Stomach (tissue), 9 donors: ENCODE measurements around the gene PRSS8. TPM values are rescaled to one million over a fixed set of nuclear protein-coding genes. Genes with fewer than 3 reads are reported as not detected.

ENCODE experiments used
- DNase-seq, 2 donors: peaks; one replicate each; pipeline versions ENCODE4 v3.0.0 to v3.0.0-alpha.2; 2013 to 2019
- H3K27ac ChIP-seq, 5 donors: fragments of 200-600 bp in 4 of 5; sonication (generic) in 4 of 5; one replicate each; pipeline ENCODE4 v1.5.1; 2013 to 2019; ENCODE audit warnings: mild to moderate bottlenecking in 1 of 5, moderate library complexity in 1 of 5
- H3K27me3 ChIP-seq, 3 donors: fragments of 200-600 bp; sonication (generic); one replicate each; pipeline ENCODE4 v1.5.1; 2017 to 2019; ENCODE audit warnings: mixed run types in 1 of 3
- H3K36me3 ChIP-seq, 4 donors: fragments of 200-600 bp; sonication (generic); 1 replicate in 3 of 4; 2 replicates in 1 of 4; pipeline ENCODE4 v1.5.1; 2016 to 2019
- H3K4me1 ChIP-seq, 4 donors: fragments of 200-600 bp; sonication (generic); one replicate each; pipeline ENCODE4 v1.5.1; 2016 to 2019
- H3K4me3 ChIP-seq, 4 donors: fragments of 200-600 bp; sonication (generic) in 3 of 4; one replicate each; pipeline ENCODE4 v1.5.1; 2016 to 2019; ENCODE audit warnings: mild to moderate bottlenecking in 1 of 4
- H3K9me3 ChIP-seq, 4 donors: fragments of 200-600 bp; sonication (generic); one replicate each; pipeline ENCODE4 v1.5.1; 2016 to 2019
- EP300 ChIP-seq: sonication (generic); formaldehyde crosslinking; IDR thresholded peaks from one replicate; pipeline ENCODE4 v1.6.1; 2017; ENCODE audit warnings: antibody characterized with exemption
- POLR2A ChIP-seq, 4 donors: fragments of 450-650 bp; IDR thresholded peaks; one replicate each; pipeline ENCODE4 v1.6.1; 2016; ENCODE audit warnings: antibody characterized with exemption in 4 of 4, control low read depth in 2 of 4, mild to moderate bottlenecking in 1 of 4, moderate library complexity in 1 of 4
- POLR2AphosphoS5 ChIP-seq, 3 donors: sonication (generic); formaldehyde crosslinking; IDR thresholded peaks; one replicate each; pipeline ENCODE4 v1.6.1; 2016; ENCODE audit warnings: antibody characterized with exemption in 3 of 3
- WGBS, 5 donors: extraction: QIAGEN DNeasy Blood & Tissue Kit in 3 of 5; methylation state at CpG; one replicate each; pipeline versions ENCODE4 v1.1.5 to v1.1.7; 2013 to 2018; 5-methylcytosine and 5-hydroxymethylcytosine counted together
- intact Hi-C: fragments of 100-400 bp; cut with DNase I; formaldehyde crosslinking; loops from one replicate; pipeline ENCODE4 v1.15.1; 2023; ENCODE audit warnings: low total_unique reads
- polyA plus RNA-seq, 3 donors: library from polyadenylated mRNA; stranded (reverse); fragments of 200-250 nt; gene quantifications; one replicate each; pipeline ENCODE4 v1.2.3, GENCODE V29; 2013
- total RNA-seq, 5 donors: library from RNA; depleted of rRNA; stranded (reverse); fragments of >200 nt; gene quantifications; one replicate each; pipeline versions ENCODE4 v1.1.0 to v1.2.3, GENCODE V29; 2014 to 2016
- TF ChIP-seq, protein P1 (sequence below), 7 experiments: fragments of 450-650 bp in 4 of 7; fragments of 200-600 bp in 3 of 7; sonication (generic) in 3 of 7; IDR thresholded peaks; one replicate each; pipeline ENCODE4 v1.5.1; 2016 to 2019; ENCODE audit warnings: antibody characterized with exemption in 7 of 7, control low read depth in 2 of 7, mild to moderate bottlenecking in 1 of 7
- donor health status: healthy with polysubstance abuse.
- donor health status: Bipolar disorder and iron deficiency.
- donor health status: healthy.

Gene PRSS8
- total and polyA plus RNA-seq, 8 donors: 5.8 to 176 (median 93.0) TPM

DNA sequence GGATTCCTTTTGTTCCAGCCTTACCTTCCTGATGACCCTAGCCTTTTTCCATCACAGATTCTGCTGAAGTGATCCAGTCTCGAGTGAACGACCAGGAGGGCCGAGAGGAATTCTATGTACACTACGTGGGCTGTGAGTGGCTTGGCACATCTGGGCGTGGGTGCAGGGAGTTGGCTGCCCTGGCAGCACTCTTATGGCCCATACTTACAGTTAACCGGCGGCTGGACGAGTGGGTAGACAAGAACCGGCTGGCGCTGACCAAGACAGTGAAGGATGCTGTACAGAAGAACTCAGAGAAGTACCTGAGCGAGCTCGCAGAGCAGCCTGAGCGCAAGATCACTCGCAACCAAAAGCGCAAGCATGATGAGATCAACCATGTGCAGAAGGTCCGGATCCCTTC is 15.4 kb downstream of the PRSS8 start:
- TF ChIP-seq EP300: no peak
- TF ChIP-seq POLR2AphosphoS5 (IDR thresholded peaks at IDR 0.05): no peak
- TF ChIP-seq, protein P1, sequence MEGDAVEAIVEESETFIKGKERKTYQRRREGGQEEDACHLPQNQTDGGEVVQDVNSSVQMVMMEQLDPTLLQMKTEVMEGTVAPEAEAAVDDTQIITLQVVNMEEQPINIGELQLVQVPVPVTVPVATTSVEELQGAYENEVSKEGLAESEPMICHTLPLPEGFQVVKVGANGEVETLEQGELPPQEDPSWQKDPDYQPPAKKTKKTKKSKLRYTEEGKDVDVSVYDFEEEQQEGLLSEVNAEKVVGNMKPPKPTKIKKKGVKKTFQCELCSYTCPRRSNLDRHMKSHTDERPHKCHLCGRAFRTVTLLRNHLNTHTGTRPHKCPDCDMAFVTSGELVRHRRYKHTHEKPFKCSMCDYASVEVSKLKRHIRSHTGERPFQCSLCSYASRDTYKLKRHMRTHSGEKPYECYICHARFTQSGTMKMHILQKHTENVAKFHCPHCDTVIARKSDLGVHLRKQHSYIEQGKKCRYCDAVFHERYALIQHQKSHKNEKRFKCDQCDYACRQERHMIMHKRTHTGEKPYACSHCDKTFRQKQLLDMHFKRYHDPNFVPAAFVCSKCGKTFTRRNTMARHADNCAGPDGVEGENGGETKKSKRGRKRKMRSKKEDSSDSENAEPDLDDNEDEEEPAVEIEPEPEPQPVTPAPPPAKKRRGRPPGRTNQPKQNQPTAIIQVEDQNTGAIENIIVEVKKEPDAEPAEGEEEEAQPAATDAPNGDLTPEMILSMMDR (IDR thresholded peaks at IDR 0.05): no peak
- TF ChIP-seq POLR2A (IDR thresholded peaks at IDR 0.05): no peak
- Histone ChIP-seq H3K4me3 (no peak overlapping the region), H3K27ac (peak overlapping the region in 3 of 5 donors; percentile 98 to 99 (median 98)), H3K36me3 (peaks cover 36 to 63% (median 56%) of the 10 kb centered on the region in 4 donors), H3K4me1 (peaks cover 22 to 34% (median 27%) of the 10 kb centered on the region in 4 donors), H3K9me3 (no peaks in the 10 kb centered on the region), H3K27me3 (no peaks in the 10 kb centered on the region)
- no peak for DNase-seq
- intact Hi-C loops: no loop called here
- WGBS, 5 donors: 88 to 92% (median 90%) methylated on average over 12 to 16 of the region's 16 CpGs

DNA sequence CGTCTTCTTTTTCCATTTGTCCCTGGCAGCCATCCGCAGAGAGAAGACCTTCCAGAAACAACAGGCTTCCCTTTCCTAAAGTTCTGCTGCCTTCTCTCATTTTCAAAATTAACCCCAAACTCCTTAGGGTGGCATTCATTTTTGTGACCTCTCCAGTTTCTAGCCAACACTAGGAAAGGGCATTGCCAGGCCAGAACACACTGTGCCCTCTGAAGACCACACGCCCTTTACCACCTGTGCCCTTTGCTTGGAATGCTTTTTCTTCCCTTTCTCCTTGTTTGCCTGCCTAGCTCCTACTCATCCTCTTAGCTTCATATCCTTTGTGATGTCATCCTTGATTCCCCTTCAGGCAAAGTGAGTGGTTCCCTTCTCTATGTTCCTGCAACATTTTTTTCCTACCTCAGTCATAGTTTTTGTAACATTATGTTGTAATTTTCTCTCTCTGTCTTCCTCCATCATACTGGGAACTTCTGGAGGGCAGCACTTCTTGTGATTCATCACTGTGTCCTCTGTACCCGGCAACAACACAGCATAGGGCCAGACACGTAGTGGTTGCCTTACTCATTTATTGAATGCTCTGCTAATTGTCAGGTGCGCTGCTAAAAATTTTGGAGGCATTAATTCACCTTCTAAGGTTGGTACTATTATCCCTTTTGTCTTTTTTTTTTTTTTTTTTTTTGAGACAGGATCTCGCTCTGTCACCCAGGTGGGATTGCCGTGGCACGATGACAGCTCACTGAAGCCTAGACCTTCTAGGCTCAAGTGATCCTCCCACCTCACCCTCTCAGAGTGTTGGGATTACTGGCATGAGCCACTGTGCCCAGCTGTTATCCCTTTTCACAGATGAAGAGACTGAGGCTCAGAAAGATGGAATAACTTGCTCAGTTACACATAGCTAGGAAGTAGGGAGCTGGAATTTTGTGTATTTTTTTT is 17.0 kb downstream of the PRSS8 start:
- 43 to 54% (median 53%) methylated on average over 9 of the region's 9 CpGs for WGBS, 5 donors
- no peaks in the 10 kb centered on the region for H3K27me3 ChIP-seq
- no peaks in the 10 kb centered on the region for H3K9me3 ChIP-seq
- H3K36me3 ChIP-seq: peaks cover 36 to 48% (median 43%) of the 10 kb centered on the region in 4 donors
- no peak for DNase-seq
- intact Hi-C loops: no loop called here
- H3K4me3 ChIP-seq: peak overlapping the region; percentile 50 to 78 (median 64)
- peak overlapping the region; percentile 98 to 99 (median 98) for H3K27ac ChIP-seq
- TF ChIP-seq, protein P1 (IDR thresholded peaks at IDR 0.05): no peak
- peak in 1 of 3 donors; percentile 28 for TF ChIP-seq POLR2AphosphoS5 (IDR thresholded peaks at IDR 0.05)
- peaks cover 34 to 47% (median 40%) of the 10 kb centered on the region in 4 donors for H3K4me1 ChIP-seq

DNA sequence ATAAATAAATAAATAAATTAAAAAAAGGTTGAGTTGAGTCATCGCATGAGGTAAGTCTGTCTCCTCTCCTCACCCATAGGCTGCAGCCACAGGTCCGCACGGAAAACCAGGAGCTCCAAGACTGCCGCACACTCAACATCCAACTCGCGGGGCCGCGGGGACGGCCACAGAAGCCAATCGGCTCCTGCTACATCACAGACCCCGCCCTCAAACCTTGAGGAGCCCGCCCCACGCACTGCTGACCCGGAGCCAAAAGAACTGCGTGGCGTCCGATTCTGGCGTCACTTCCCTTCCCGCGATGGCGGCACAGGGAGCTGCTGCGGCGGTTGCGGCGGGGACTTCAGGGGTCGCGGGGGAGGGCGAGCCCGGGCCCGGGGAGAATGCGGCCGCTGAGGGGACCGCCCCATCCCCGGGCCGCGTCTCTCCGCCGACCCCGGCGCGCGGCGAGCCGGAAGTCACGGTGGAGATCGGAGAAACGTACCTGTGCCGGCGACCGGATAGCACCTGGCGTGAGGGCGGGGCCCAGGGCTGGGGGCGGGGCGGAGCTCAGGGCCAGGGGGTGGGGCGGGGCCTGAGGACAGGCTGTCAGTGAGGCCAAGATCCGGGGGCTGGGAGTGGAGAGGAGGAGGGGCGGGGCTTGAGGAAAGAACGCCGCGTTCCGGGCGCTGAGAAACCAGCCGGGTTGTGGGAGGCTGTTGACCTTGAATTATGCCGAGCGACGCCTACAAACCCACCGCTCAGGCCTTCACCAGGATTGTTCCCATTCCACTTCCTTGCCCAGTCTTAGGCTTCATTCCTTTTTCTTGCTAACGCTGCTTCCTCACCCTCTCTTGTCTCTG is 17.9 kb downstream of the PRSS8 start, which contains the start of gene KAT8:
Gene KAT8 (plus strand): TSS at position 281 of the 839 bp plus-strand sequence. CDS start 18 bp downstream, at position 299.
- DNase-seq: peak; percentile 99
- WGBS, 5 donors: 0 to 2% (median 1%) methylated on average over 61 to 68 of the region's 68 CpGs
- Histone ChIP-seq H3K9me3 (no peaks in the 10 kb centered on the region), H3K36me3 (peaks cover 32 to 45% (median 39%) of the 10 kb centered on the region in 4 donors), H3K4me1 (peaks cover 41 to 56% (median 46%) of the 10 kb centered on the region in 4 donors), H3K27me3 (no peaks in the 10 kb centered on the region), H3K27ac (peak within 1 kb of the TSS; percentile 98 to 99 (median 98)), H3K4me3 (peak within 1 kb of the TSS; percentile 50 to 78 (median 64))
- TF ChIP-seq POLR2A (IDR thresholded peaks at IDR 0.05) (peak in 2 of 4 donors; percentile 45 to 84), EP300 (peak; percentile 65), POLR2AphosphoS5 (IDR thresholded peaks at IDR 0.05) (peak; percentile 96 to 98 (median 97))
- TF ChIP-seq, protein P1 (IDR thresholded peaks at IDR 0.05): no peak
- intact Hi-C loops: no loop called here

DNA sequence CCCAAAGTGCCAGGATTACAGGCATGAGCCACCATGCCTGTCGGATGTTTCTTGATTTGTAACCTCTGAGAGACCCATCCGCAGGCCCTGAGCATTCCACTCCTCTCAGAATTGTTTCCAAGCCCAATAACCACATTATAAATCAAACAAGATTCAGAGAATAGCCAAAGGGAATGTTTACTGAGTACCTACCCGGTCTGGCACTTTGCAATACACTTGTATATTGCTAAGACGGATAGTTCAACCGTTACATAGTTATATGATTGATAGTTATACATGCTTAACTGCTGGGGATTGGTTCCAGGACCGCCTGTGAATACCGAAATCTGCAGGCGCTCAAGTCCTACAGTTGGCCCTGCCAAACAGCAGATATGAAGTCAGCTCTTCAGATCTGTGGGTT is 21.1 kb downstream of the PRSS8 start:
- no peaks in the 10 kb centered on the region for H3K9me3 ChIP-seq
- no peak overlapping the region for H3K4me3 ChIP-seq
- DNase-seq: no peak
- TF ChIP-seq POLR2AphosphoS5 (IDR thresholded peaks at IDR 0.05): no peak
- TF ChIP-seq EP300: no peak
- TF ChIP-seq, protein P1 (IDR thresholded peaks at IDR 0.05): no peak
- TF ChIP-seq POLR2A (IDR thresholded peaks at IDR 0.05): no peak
- H3K36me3 ChIP-seq: peaks cover 33 to 45% (median 40%) of the 10 kb centered on the region in 4 donors
- intact Hi-C loops: no loop called here
- H3K27ac ChIP-seq: peak overlapping the region in 4 of 5 donors; percentile 58 to 83 (median 74)
- no peaks in the 10 kb centered on the region for H3K27me3 ChIP-seq
- peaks cover 46 to 69% (median 56%) of the 10 kb centered on the region in 4 donors for H3K4me1 ChIP-seq
- WGBS, 5 donors: 56 to 70% (median 62%) methylated on average over 8 of the region's 8 CpGs
